MM.1S (cell line): ENCODE data around the gene UBAC2.

ENCODE experiments used
- EZH2 ChIP-seq: fragments of 300-600 bp; sonication (generic); optimal IDR thresholded peaks from 2 replicates; pipeline ENCODE3; 2017; ENCODE audit warnings: low read depth, mild to moderate bottlenecking, antibody characterized with exemption, low read length, mixed read lengths
- EZH2phosphoT487 ChIP-seq: fragments of 300-600 bp; sonication (generic); IDR thresholded peaks from 2 replicates; pipeline ENCODE4 v1.6.1; 2018; ENCODE audit warnings: antibody characterized with exemption, low read length
- TF ChIP-seq, protein P1 (sequence below): fragments of 300-600 bp; sonication (generic); IDR thresholded peaks from 2 replicates; pipeline ENCODE4 v1.5.1; 2016; ENCODE audit warnings: antibody characterized with exemption, low read length, mixed read lengths

DNA sequence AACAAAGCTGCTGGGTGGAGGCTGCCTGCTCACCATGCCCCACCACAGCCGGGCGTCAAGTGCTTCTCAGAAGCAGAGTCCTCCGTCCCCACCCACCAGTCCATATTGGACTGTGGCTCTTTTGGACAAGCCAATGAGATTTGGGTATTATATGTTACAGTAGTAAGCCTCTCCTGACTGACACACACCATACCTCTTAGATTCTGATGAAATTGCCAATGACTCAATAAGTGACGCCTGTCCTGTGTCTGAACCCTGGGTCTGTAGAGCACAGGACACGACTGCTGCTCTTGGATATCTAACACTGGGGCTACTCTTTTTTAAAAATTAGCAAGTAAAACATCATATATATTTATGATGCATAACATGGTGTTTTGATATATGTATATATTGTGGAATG, 44.8 kb upstream of the UBAC2 start:
- TF ChIP-seq EZH2 = no peak
- TF ChIP-seq EZH2phosphoT487 = no peak
- TF ChIP-seq, protein P1, sequence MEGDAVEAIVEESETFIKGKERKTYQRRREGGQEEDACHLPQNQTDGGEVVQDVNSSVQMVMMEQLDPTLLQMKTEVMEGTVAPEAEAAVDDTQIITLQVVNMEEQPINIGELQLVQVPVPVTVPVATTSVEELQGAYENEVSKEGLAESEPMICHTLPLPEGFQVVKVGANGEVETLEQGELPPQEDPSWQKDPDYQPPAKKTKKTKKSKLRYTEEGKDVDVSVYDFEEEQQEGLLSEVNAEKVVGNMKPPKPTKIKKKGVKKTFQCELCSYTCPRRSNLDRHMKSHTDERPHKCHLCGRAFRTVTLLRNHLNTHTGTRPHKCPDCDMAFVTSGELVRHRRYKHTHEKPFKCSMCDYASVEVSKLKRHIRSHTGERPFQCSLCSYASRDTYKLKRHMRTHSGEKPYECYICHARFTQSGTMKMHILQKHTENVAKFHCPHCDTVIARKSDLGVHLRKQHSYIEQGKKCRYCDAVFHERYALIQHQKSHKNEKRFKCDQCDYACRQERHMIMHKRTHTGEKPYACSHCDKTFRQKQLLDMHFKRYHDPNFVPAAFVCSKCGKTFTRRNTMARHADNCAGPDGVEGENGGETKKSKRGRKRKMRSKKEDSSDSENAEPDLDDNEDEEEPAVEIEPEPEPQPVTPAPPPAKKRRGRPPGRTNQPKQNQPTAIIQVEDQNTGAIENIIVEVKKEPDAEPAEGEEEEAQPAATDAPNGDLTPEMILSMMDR = no peak
